ENCODE data around the gene BOD1L2. TPM values are rescaled to one million over a fixed set of nuclear protein-coding genes. Genes with fewer than 3 reads are reported as not detected.

The BOD1L2 gene
- total RNA-seq, 1 experiment from 2014 or later = not detected

DNA sequence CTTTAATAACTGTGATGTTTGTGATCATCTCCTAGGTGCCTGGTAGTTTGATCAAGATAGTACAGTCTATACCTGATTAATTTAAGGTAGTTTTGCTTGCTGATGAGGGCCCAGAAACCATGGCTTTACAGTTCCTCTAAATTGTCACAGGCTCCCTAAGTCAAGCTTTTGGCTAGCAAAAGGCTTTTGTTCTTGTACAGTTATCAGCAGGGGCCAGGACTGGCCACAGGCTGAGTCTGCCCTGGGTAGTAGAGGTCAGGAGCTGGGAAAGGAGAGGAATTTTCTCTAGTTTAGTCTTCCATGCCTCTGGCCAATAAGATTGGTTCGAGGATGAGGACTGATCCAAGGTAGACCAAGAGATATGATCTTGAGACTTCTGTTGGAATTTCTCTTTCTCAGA, 3.6 kb upstream of the BOD1L2 start:
- Mint-ChIP-seq H3K36me3 (ENCODE audit: insufficient read depth, unreplicated experiment) (peaks cover 15% of the 10 kb centered on the region), H3K9me3 (ENCODE audit: low read depth, unreplicated experiment) (peaks cover 13% of the 10 kb centered on the region), H3K4me1 (ENCODE audit: low read depth, unreplicated experiment) (peaks cover 26% of the 10 kb centered on the region), H3K27ac (ENCODE audit: unreplicated experiment) (no peak overlapping the region), H3K4me3 (ENCODE audit: low read depth, unreplicated experiment) (no peak overlapping the region), H3K27me3 (ENCODE audit: unreplicated experiment) (no peaks in the 10 kb centered on the region)
- CTCF ChIA-PET = no interaction called here
- TF ChIP-seq, protein P1, sequence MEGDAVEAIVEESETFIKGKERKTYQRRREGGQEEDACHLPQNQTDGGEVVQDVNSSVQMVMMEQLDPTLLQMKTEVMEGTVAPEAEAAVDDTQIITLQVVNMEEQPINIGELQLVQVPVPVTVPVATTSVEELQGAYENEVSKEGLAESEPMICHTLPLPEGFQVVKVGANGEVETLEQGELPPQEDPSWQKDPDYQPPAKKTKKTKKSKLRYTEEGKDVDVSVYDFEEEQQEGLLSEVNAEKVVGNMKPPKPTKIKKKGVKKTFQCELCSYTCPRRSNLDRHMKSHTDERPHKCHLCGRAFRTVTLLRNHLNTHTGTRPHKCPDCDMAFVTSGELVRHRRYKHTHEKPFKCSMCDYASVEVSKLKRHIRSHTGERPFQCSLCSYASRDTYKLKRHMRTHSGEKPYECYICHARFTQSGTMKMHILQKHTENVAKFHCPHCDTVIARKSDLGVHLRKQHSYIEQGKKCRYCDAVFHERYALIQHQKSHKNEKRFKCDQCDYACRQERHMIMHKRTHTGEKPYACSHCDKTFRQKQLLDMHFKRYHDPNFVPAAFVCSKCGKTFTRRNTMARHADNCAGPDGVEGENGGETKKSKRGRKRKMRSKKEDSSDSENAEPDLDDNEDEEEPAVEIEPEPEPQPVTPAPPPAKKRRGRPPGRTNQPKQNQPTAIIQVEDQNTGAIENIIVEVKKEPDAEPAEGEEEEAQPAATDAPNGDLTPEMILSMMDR (IDR thresholded peaks at IDR 0.05; ENCODE audit: unreplicated experiment) = no peak
- no peak for DNase-seq
- BruUV-seq (replicated peaks) = no TSS peak
- intact Hi-C loops (cut with micrococcal nuclease; ENCODE audit: unreplicated experiment) = loop anchor here (10.0 kb wide), 1 partner anchor 302 kb away; no protein-coding TSS in a partner anchor

DNA sequence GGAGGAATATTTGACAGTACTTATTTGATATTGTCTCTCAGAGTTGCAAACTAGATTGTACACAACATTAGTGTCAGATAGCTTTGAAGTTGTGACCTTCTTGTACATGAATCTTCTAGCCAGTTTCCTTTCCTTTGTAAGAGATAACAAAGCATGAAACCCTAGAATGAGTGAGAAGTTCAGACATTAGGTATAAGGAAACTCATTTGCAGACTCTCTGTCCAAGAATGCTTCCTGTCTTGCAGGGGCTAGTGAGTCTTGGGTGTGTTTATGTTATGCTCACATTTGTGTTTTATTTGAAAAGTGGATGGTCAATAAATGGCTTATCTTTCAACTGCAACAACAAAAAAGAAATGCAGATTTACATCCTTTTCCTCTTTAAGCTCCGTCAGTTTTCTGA, 1.4 kb downstream of the BOD1L2 start:
- intact Hi-C loops (cut with micrococcal nuclease; ENCODE audit: unreplicated experiment) = loop anchor here (10.0 kb wide), 1 partner anchor 297 kb away; no protein-coding TSS in a partner anchor
- no TSS peak for BruUV-seq (replicated peaks)
- no peak for DNase-seq
- CTCF ChIA-PET = no interaction called here
- no peak overlapping the region for H3K4me3 Mint-ChIP-seq (ENCODE audit: low read depth, unreplicated experiment)
- no peaks in the 10 kb centered on the region for H3K27me3 Mint-ChIP-seq (ENCODE audit: unreplicated experiment)
- TF ChIP-seq, protein P1 (IDR thresholded peaks at IDR 0.05; ENCODE audit: unreplicated experiment) = no peak
- peaks cover 9% of the 10 kb centered on the region for H3K9me3 Mint-ChIP-seq (ENCODE audit: low read depth, unreplicated experiment)
- no peaks in the 10 kb centered on the region for H3K36me3 Mint-ChIP-seq (ENCODE audit: insufficient read depth, unreplicated experiment)
- peaks cover 22% of the 10 kb centered on the region for H3K4me1 Mint-ChIP-seq (ENCODE audit: low read depth, unreplicated experiment)
- H3K27ac Mint-ChIP-seq (ENCODE audit: unreplicated experiment) = no peak overlapping the region

DNA sequence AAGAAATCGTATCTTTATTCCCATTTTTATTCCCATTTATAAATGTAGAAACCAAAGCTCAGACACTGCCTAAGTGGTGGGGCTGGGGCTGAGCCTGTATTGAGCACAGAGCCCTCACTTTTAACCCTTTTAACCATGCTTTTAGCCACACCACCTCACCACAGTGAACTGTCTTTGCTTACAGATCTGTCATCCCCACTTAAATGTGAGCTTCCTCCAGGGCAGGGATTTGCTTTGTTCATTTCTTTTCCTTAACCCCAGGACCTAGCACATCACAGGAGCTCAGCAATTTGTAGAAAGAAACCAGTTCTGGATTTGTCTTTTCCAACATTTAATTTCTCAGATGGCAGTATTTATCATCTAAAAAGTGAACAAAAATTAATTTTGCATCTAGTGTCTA, 2.2 kb downstream of the BOD1L2 start:
- no peak overlapping the region for H3K27ac Mint-ChIP-seq (ENCODE audit: unreplicated experiment)
- H3K4me1 Mint-ChIP-seq (ENCODE audit: low read depth, unreplicated experiment) = peaks cover 23% of the 10 kb centered on the region
- intact Hi-C loops (cut with micrococcal nuclease; ENCODE audit: unreplicated experiment) = loop anchor here (10.0 kb wide), 1 partner anchor 296 kb away; no protein-coding TSS in a partner anchor
- TF ChIP-seq, protein P1 (IDR thresholded peaks at IDR 0.05; ENCODE audit: unreplicated experiment) = no peak
- BruUV-seq (replicated peaks) = no TSS peak
- H3K4me3 Mint-ChIP-seq (ENCODE audit: low read depth, unreplicated experiment) = no peak overlapping the region
- H3K9me3 Mint-ChIP-seq (ENCODE audit: low read depth, unreplicated experiment) = peaks cover 9% of the 10 kb centered on the region
- DNase-seq = no peak
- H3K27me3 Mint-ChIP-seq (ENCODE audit: unreplicated experiment) = no peaks in the 10 kb centered on the region
- no peaks in the 10 kb centered on the region for H3K36me3 Mint-ChIP-seq (ENCODE audit: insufficient read depth, unreplicated experiment)
- CTCF ChIA-PET = no interaction called here

DNA sequence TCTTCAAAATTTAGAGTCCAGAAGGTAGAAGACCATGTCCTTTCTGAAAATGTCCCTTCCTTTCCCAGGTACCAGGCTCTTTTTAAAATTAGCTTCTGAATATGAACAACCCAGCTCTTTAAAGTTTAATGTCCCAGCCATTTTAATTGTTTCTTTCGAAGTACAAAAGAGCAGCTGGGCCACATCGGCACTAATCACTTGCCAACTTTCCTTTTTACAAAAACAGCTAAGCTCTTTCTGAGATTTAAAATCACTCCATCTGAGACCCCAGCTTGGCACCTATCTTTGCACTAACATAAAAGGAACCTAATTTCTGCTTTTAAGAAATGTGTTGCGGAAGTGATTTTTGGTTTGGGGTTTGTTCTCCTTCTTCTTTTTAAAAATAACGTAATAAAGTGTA, 2.6 kb downstream of the BOD1L2 start:
- TF ChIP-seq, protein P1 (IDR thresholded peaks at IDR 0.05; ENCODE audit: unreplicated experiment) = no peak
- no peak overlapping the region for H3K27ac Mint-ChIP-seq (ENCODE audit: unreplicated experiment)
- H3K9me3 Mint-ChIP-seq (ENCODE audit: low read depth, unreplicated experiment) = peaks cover 9% of the 10 kb centered on the region
- peaks cover 28% of the 10 kb centered on the region for H3K4me1 Mint-ChIP-seq (ENCODE audit: low read depth, unreplicated experiment)
- H3K36me3 Mint-ChIP-seq (ENCODE audit: insufficient read depth, unreplicated experiment) = no peaks in the 10 kb centered on the region
- CTCF ChIA-PET = no interaction called here
- BruUV-seq (replicated peaks) = no TSS peak
- DNase-seq = no peak
- no peak overlapping the region for H3K4me3 Mint-ChIP-seq (ENCODE audit: low read depth, unreplicated experiment)
- intact Hi-C loops (cut with micrococcal nuclease; ENCODE audit: unreplicated experiment) = loop anchor here (10.0 kb wide), 1 partner anchor 295 kb away; no protein-coding TSS in a partner anchor
- H3K27me3 Mint-ChIP-seq (ENCODE audit: unreplicated experiment) = no peaks in the 10 kb centered on the region
